Fibroblast of pulmonary artery (primary cell): ENCODE results near the gene IL17B.

ENCODE experiments used
- DNase-seq: peaks from one replicate; pipeline ENCODE4 v3.0.0-alpha.2; 2010; ENCODE audit warnings: low read depth
- H3K4me3 ChIP-seq: replicated peaks from 2 replicates; pipeline ENCODE4 v1.5.1; 2011; ENCODE audit warnings: low read depth, mild to moderate bottlenecking, control low read depth, low read length, moderate library complexity
- CTCF ChIP-seq: IDR thresholded peaks from 2 replicates; pipeline ENCODE4 v1.5.1; 2011; ENCODE audit warnings: mild to moderate bottlenecking, control low read depth, low read length, inconsistent platforms; ENCODE audit errors: missing control alignments

Gene IL17B

DNA sequence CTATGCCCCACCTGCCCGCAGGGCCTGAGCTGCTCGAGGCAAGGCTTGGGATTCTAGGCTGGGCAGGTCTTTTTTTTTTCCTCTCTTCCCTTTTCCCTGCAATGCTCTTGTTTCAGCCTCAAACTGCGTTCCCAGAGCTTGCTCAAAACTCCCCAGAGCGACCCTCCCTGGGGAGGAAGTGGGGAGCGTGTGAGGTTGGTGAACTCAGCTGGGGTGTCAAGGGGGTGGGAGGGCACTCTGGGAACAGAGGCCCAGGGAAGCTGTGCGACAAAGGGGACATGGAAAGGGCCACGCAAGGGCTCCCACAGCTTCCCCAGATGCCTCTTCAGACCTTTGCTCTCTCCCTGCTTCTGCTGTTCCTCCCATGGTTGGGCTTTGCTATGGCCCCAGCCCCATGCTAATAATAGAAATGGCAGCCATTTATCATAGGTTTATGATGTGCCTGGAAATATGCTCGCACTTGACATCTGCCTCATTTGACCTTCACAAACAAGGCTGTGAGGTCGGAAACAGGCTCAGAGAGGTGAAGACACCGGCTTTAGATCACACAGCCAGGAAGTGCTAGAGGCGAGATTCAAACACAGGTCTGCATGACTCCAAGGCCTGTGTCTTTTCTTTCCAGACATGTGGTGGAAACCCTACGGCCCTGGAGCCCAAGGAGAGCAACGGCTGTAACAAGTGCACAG is 40.9 kb upstream of the IL17B start:
- DNase-seq = no peak
- no peak for TF ChIP-seq CTCF
- H3K4me3 ChIP-seq = no peak overlapping the region

DNA sequence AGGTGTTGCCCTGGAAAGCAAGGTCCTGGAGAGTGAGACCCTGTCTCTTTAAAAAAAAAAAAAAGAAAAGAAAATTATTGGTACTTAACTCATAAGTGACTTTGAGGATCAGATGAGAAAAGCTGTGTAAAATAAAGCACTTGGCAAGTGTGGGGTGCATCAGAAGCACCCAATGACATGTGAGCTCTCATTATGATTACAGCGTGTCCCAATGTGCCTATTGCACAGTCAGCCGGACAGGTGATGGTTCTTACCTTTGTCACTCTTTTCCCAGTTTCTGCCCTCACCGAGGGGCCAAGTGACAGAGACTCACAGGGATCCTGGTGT is 40.4 kb upstream of the IL17B start:
- DNase-seq = no peak
- TF ChIP-seq CTCF = no peak
- H3K4me3 ChIP-seq = no peak overlapping the region

- TF ChIP-seq CTCF = no peak
- no peak for DNase-seq
- no peak overlapping the region for H3K4me3 ChIP-seq
Measured at GRCh38 chr5:149418910-149419531, 39.9 kb upstream of the IL17B start.

- DNase-seq = no peak
- TF ChIP-seq CTCF = no peak
- H3K4me3 ChIP-seq = no peak overlapping the region
Measured at GRCh38 chr5:149417711-149418368, 38.7 kb upstream of the IL17B start.

GRCh38 chr5:149416987-149417710 is 38.1 kb upstream of the IL17B start:
- no peak overlapping the region for H3K4me3 ChIP-seq

More at GRCh38 chr5:149416987-149417710, 38.1 kb upstream of the IL17B start:
- TF ChIP-seq CTCF = no peak
- no peak for DNase-seq
